ENCODE results near the gene EHD4. TPM values are rescaled to one million over a fixed set of nuclear protein-coding genes. Genes with fewer than 3 reads are reported as not detected.

EHD4 gene
- 9.1 and 9.7 TPM in 2 replicates for total RNA-seq

DNA sequence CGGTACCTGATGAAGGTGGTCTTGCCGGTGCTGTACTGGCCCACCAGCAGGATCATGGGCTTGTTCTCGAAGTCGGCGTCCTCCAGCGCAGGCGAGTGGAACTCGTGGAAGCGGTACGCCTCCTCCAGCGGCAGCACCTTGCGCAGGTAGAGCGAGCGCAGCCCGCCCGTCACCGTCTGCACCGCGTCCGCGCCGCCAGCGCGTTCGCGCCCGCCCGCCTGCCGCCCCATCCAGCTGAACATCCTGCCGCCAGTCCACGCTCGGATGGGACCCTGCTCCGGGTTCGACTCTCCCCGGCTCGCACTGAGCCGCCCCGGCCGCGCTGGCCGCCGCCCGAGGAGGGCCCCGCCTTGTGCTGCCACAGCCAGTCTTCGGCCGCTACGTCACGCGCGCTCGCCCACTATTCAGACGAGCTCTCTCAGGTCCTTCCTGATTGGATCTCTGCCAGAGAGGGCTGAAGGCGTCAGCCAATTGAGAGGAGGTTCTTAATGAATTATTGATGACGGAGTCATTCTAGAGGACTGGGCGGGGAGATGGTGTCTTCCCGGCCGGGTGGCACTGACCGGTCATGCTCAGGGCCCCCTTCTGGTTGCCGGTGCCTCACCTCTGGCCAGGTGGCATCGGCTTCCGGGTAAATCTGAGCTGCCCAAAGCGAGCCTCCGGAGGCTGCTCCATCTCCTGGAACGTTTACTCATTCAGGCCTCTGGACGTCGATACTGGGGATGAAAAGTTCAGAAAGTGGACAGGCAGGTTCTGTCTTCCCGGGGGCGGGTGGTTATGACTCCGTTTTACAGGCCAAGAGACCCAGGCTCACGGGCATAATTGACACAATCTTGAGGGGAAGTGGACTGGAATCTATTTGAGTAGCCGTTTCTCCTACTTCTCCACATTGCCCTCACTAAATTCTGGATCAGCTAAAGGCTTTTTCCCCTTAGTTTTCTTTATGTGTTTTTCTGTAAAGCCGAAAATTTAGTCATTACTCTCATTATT, at the start of gene EHD4:
Gene EHD4 (minus strand): TSS at position 305 of the 990 bp plus-strand sequence. CDS start 63 bp downstream, at position 242.
- intact Hi-C loops (cut with micrococcal nuclease) = loop anchor here (1.0 to 5.0 kb wide), 4 partner anchors 36 to 950 kb away; partner anchors contain the start of genes JMJD7, MAPKBP1 and TTBK2

DNA sequence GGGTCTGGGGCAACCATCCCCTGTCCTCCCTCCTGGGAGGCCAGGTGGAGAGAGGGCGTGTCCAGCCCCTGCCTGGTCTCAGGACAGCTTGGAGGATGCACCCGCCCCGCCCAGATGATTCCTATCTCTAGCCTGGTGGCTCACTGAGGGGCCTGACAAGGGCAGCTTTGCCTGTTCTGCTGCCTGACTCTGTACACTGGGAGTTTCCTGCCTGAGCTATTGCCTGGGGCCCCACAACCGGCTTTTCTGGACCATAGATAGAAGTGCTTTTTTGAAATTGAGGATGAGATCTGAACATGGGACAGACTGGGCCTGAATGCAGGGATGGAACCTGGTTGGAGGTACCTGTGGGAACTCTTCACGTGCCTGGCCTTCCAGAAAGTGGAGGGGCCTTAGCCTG, 49.2 kb upstream of the EHD4 start:
- intact Hi-C loops (cut with micrococcal nuclease) = no loop called here

DNA sequence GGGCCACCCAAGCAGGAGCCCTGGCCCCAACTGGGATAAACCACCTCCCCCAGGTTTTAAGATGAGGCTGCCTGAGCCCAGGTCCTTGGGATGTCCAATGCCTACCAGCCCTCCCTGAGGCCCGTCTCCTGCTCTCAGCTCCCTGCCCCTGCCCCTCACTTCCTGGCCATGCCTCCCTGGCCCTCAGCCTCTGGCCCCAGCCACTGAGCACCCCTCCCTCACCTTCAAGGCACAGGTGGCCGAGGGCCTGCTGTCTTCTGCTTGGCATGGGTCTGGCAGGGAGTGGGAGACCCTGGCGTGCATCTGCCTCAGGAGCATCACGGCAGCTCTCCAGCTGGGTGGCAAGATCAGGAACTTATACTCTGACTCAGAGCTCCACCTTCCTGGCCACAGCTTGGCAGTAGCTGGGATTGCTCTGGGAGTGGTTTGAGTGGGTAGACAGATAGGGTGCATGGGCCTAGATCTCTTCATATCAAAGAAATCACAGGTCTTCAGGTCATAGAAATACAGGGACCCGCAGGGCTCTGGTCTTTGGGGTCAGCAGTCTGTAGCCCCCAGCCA, 48.4 kb upstream of the EHD4 start, which contains the start of gene PLA2G4E:
Gene PLA2G4E (minus strand): TSS at position 330 of the 561 bp plus-strand sequence. CDS start 12 bp downstream, at position 318.
- intact Hi-C loops (cut with micrococcal nuclease) = no loop called here

DNA sequence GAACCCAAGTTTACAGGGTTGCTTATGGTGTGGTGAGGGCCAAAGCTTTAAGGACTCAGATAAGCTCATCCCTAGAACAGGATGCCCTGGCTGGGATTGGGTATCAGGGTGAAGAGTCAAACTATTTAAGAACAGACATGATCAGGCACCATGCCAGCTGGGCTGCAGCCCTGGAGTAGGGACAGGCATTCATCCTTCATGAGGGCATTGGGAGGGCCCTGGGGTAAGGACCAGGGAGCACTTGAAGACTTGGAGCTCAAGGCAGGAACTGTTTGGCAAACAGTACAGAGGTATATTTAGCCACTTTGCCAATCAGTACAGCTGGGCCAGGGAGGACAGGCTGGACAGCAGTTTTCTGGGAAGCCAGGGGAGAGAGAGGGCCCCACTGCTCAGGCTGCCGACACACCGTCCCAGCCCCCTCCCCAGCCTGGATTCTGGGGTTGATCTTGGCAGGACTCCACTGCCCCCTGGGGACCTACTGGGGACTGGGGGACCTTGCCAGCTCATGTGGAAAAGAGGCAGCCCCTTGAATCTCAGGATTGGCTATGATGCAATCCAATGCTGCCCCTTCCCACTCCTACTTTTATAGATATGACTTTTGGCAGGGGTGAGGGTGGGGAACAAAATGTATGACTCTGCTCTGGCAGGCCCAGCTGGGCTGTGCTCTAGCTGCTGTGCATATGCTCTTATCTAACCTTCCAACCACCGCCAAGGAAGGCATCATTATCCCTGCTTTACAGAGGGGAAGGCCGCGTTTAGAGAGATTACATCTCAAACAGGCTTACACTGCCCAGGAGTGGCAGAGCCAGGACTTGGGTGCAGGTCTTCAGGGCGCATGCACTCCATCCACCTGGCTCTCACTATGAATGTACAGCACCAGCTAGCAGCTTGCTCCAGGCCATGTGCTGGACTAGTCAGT, 46.2 kb upstream of the EHD4 start:
- intact Hi-C loops (cut with micrococcal nuclease) = no loop called here

DNA sequence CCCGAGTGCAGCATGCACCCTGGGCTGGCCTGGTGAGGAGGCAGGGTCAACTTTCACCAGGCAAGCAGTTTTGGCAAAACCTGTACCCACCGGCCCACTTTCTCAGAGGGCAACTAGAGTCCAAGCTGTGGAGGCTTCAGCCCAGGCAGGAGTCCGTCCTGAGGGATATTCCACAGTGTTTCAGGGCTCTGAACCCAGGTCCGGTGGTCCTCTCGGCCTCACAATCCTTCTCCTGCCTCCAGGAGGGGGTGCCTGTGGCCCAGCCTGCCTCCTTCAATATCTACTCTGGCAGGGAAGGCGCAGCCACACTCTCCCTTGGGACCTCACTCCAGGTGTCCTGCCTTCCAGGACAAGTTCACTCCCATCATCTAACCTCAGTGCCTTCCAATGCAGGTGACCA, 44.6 kb upstream of the EHD4 start:
- intact Hi-C loops (cut with micrococcal nuclease) = no loop called here

DNA sequence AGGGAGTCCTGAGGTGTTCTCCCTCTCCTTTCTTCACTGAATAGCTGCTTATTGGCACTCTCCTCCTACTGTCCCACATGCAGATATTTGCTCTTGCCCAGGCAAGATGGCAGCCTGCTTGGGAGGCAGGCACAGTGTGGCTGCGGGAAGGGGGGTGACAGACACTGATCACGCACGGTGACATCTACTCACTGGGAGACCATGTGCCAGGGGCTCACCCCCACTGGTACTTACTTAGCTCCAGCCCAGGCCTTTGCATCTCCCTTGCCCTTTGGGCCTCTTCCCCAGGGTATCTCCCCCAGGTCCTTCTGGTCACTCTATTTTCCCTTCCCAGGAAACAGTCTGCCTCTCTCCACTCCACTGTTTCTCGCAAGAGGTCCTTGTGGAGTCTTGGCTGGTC, 42.0 kb upstream of the EHD4 start:
- intact Hi-C loops (cut with micrococcal nuclease) = no loop called here

DNA sequence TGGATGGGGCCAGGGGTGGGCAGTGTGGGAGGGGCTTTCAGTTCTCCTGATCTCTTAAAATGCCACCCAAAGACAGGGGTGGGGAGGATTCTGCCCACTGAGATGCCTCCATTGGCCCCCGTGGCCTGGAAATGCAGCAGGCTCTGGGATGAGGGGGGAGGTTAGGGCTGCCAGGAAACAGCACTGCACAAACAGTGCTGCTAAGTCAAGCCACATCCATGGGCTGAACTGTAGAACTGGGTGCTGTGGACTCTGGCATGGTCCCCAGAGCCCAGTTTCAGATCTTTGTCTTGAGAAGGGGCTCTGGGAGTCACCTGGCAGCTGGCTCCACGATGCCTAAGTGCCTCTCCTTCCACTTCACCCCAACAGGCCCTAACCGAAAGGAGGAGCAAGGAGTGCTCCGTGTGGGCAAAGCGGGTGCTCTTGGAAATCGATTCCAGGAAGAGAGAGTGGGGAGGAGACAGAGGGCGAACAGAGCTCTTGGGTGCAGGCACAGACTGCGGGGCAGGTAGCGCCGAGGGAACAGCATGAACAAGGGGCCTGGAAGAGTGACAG, 40.6 kb upstream of the EHD4 start:
- intact Hi-C loops (cut with micrococcal nuclease) = no loop called here

DNA sequence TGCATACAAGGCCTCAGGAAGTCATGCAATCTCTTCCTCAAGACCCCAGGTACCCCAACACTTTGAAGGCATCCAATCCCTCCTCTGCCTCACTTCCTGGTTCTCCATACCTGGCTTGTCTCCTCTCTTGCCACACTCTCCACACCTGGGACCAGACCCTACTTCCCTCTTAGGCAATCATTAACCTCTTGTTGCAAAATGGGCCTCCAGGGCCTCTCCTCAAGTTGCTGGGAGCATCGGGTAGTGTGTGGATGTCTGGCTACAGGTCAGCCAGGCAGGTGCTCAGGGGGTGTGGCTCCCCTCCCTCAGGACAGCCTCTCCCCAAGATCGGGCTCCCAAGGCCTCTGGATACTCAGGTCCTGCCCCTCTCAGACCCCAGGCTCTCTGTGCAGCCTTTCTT, 39.9 kb upstream of the EHD4 start:
- intact Hi-C loops (cut with micrococcal nuclease) = no loop called here

DNA sequence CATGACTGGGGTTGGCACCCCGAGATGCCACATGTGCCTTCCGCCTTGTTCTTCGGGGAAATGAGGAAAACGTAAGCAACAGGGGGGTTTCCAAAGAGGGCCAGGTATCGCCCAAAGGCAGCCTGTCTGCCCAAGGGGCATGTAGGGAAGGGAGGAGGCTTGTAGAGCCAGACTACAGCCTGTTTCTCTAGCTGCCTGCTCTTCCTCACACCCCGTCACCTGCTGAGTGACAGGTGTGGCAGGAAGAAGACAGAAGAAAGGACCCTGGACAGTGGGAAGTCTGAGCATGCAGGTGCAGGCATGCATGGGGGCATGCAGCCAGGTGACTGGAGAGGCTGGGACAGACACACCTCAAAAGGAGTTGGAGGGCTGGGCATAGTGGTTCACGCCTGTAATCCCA, 38.7 kb upstream of the EHD4 start:
- intact Hi-C loops (cut with micrococcal nuclease) = no loop called here

DNA sequence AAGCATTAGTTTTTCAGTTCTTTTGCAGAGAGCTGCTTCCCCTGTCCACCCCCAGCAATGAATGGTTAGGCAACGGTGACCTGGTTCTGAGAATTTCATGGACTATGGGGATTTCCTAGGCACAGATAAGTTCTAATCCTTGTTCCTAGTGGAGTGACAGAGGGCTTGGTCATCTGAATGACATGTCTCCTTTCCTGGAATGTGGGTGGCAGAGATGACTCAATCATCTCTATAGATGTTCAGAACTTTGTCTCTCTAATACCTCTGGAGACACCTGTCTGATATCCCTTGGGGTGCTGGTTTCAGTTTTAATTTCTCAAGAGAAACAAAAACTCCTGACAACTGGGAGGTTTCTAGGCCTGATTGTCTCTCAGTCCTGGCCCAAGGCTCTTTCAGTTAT, 38.1 kb upstream of the EHD4 start:
- intact Hi-C loops (cut with micrococcal nuclease) = no loop called here

DNA sequence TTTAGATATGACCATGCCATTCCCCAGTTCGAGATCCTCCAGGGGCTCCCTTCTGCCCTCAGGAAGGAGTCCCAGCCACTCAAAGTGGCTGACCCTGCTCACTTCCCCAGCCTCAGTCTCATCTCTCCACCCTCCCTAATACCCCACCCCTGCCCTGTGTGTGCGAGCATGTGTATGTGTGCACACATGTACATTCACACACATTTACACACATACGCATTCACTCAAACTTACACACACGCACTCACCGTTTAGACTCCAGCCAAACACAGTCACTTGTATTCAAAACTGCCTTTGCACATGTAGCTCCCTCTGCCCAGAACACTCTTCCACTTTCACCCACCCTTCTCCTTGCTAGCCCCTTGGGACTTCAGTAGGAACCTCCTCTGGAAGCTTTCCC, 37.1 kb upstream of the EHD4 start:
- intact Hi-C loops (cut with micrococcal nuclease) = no loop called here

DNA sequence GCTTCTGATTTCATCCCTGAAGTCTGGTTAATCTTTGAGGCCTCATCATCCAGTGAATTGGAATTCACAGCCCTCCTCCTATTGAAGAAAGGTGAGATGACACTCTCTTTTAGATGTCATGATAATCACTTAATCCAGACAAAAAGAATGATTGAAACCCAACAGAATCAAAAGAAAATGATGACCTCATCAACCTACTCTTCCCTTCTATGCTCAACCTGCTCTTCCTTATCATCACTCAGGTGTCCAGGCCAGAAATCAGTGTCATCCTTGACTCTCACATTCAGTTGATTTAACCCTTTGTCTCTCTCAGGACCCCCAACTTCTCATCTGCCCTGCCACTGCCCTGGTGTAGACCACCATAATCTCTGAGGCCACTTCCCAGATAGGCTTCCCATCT, 36.7 kb upstream of the EHD4 start:
- intact Hi-C loops (cut with micrococcal nuclease) = no loop called here

DNA sequence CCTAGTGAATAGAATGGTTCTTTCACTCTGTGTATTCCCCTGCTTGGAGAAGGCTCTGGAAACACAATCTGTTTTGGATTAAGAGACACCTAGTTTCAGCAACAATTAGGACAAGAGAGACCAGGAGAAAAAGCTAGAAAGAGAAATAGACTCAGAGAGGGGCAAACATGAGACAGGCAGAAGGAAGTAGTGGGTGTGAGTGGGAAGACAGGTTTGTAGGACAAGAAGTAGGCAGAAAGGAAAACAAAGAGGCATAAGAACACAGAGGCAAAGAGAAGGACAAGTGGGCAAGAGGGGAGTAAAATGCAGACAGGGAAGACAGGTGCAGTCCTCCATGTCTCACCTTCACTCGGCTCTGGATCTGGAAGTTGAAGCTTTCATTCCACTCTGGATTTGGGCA, 35.0 kb upstream of the EHD4 start:
- intact Hi-C loops (cut with micrococcal nuclease) = no loop called here

DNA sequence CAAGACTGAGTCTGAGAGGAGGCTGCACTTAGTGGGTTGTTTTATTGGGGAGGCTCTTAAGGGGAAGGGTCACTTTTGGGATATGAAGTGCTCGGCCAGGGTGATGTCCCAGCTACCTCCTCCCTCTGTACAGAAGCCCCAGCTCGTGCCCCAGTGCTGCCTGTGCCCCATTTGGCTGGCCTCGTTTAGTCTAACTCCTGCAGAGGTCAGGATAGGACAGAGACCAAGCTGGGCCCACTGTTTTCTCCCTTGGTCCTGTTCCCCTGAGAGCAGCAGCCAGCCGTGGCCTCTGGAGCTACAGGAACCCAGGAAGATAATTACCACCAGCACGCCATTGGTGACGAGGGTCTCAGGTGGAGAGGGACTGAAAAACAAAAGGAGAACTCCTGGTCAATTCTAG, 30.0 kb upstream of the EHD4 start:
- intact Hi-C loops (cut with micrococcal nuclease) = no loop called here

DNA sequence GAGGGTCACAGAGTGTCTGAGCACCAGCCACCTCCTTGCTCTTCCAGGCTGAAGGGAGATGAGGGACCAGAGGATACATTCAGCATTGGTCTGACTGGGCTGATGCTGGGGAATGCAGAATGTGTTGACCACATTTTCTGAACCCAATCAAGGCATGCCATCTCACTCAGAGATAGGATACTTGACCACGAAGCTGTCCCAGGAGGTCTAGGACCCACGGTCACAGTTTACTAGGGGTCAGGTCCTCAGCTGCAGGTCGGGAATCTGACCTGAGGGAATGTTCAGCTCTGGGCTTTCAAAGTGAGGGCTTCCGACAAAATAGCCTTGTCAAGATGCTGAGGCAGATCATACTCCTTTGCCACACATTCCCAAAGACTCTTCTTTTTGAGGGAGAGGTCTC, 28.9 kb upstream of the EHD4 start:
- intact Hi-C loops (cut with micrococcal nuclease) = no loop called here

DNA sequence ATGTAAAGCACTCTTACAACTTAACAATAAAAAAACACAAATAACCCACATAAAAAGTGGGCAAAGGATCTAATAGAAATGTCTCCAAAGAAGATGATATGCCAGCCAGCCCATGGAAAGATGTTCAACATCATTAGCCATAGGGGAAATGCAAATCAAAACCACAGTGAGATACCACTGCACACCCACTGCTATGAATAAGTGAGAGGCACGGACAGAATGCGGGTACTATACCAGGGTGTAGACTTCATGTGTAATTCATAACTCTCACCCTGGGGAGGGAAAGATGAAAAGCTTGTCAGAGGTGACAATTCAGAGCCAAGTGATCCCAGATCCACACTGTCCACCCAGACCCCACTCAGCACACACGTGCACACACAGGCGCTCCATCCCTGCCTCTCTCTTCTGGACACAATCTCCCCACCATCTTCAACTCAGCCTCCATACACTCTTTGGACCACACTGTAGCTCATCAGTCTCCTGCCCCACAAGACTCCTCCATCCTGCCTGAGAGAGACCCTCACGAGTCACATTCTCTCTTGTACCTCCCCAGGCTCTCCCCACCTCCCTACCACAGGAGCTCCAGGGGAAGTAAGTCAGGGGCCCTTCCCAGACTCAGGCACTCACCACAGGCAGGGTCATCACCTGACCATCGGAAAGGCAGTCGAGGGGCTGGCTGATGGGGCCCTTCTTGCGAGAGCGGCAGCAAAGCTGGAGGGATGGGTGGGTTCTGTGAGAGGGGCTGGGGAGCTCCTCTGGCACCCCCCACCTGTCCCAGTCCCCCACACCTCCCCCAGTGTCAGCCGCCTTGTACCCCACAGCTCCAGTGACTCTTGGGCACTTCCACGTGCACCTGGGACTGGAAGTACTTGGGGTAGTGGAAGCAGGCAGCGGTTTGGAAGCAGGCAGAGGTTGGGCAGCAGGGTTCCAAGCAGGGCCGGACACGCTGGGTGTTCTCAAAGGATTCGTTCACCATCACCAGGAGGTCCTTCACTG, 27.2 kb upstream of the EHD4 start:
- intact Hi-C loops (cut with micrococcal nuclease) = no loop called here

DNA sequence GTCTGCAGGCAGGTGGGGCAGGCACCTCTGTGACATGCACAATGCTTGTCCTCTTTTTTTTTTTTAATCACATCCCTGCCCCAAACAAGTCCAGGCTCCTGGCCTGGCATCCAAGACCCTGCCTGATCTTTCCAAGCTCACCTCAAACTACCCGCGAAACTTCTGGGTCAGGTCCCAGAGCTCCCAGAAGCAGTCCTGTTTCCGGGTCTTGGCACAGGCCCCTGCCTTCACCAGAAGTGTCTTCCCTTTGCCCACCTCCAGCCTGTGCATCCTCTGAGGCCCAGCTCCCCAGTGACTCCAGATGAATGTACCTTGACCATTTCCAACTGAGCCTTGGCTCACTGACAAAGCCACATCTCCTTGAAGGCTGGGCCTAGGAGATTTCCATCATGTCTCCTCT, 25.5 kb upstream of the EHD4 start:
- intact Hi-C loops (cut with micrococcal nuclease) = no loop called here

DNA sequence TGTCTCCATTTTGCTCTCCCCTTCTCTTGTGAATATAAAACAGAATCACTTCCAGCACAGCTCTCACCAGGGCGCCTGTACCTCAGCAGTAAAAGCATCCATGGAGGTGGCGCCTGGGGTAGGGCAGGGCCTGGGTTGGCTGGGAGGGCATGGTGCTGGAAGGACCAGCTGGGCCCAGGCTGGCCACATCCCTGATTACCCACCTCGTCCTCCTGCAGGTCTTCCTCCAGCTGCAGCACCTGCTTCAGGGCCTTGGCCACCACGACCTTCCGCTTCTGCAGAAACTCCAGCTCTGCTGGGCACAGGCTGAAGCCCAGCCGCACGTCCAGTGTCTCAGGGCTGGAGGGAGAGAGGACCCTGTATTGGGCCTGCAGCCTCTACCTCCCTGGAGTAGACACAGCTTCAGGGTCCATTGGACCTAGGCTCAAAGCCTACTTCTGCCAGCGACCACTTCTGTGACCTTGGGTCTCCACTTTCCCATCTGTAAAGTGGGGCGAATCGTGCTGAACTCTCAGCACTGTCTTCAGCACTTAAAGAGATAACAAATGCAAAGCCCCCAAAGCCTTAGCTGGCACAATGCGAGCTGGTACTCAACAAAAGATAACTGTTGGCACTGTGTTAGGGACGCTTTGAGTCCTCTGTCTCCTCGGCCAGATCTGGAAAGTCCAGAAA, 24.7 kb upstream of the EHD4 start:
- intact Hi-C loops (cut with micrococcal nuclease) = no loop called here

DNA sequence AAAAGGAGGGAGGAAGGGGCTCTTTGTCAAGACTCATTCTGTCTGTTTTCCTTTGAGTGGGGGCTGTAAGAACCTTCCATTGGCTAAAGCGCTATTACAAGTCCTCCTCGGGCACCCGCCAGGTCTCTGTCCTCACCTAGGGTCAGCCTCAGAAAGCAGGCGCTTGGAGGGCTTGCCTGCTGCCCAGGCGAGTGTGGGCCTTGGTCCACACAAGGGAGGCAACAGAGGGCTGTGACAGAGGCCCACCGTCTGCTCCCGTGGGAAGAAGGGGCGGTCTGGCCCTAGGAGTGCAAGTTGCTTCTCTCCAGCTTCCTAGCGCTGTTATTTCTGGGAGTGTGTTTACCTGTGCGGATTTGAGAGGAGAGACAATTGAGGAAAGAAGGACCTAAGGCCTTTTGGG, 24.0 kb upstream of the EHD4 start:
- intact Hi-C loops (cut with micrococcal nuclease) = no loop called here
